Mesendoderm (in vitro differentiated cells): Measurements from ENCODE around the gene COPA.

Experiments
- DNase-seq: peaks from one replicate; pipeline ENCODE4 v3.0.0; 2013
- H2AK5ac ChIP-seq: 2 replicates; pipeline ENCODE4 v1.6.1; 2013; ENCODE audit warnings: low read length, inconsistent platforms
- H2BK120ac ChIP-seq: 2 replicates; pipeline ENCODE4 v1.6.1; 2013; ENCODE audit warnings: low read depth, mild to moderate bottlenecking, low read length, moderate library complexity, mixed read lengths
- H2BK15ac ChIP-seq: replicated peaks from 2 replicates; pipeline ENCODE4 v1.6.1; 2013; ENCODE audit warnings: low read depth, mild to moderate bottlenecking, moderate library complexity
- H2BK5ac ChIP-seq: 2 replicates; pipeline ENCODE4 v1.6.1; 2013; ENCODE audit warnings: low read length, inconsistent platforms
- H3K18ac ChIP-seq: 2 replicates; pipeline ENCODE4 v1.6.1; 2013; ENCODE audit warnings: mild to moderate bottlenecking, low read length, mixed read lengths
- H3K23ac ChIP-seq: one replicate; pipeline ENCODE4 v1.6.1; 2013; ENCODE audit warnings: low read length
- H3K27ac ChIP-seq: 2 replicates; pipeline ENCODE4 v1.5.1; 2013; ENCODE audit warnings: low read depth, mild to moderate bottlenecking, inconsistent platforms, low read length, moderate library complexity
- H3K27me3 ChIP-seq: 2 replicates; pipeline ENCODE4 v1.6.1; 2013; ENCODE audit warnings: low read length, control low read depth, mild to moderate bottlenecking, inconsistent platforms; ENCODE audit not compliant: insufficient read depth, poor library complexity
- H3K36me3 ChIP-seq: 2 replicates; pipeline ENCODE4 v1.6.1; 2013; ENCODE audit warnings: low read length, inconsistent platforms; ENCODE audit not compliant: control insufficient read depth, insufficient read depth
- H3K4ac ChIP-seq: one replicate; pipeline ENCODE4 v1.6.1; 2013; ENCODE audit warnings: low read depth, mild to moderate bottlenecking, low read length, moderate library complexity
- H3K4me1 ChIP-seq: 2 replicates; pipeline ENCODE4 v1.6.1; 2013; ENCODE audit warnings: low read depth, low read length, inconsistent platforms; ENCODE audit not compliant: control insufficient read depth
- H3K4me2 ChIP-seq: 2 replicates; pipeline ENCODE4 v1.6.1; 2013; ENCODE audit warnings: low read length
- H3K4me3 ChIP-seq: 2 replicates; pipeline ENCODE4 v1.5.1; 2013; ENCODE audit warnings: mild to moderate bottlenecking, low read length
- H3K56ac ChIP-seq: one replicate; pipeline ENCODE4 v1.6.1; 2013; ENCODE audit warnings: low read length
- H3K79me1 ChIP-seq: 2 replicates; pipeline ENCODE4 v1.6.1; 2013; ENCODE audit warnings: low read length, inconsistent platforms
- H3K79me2 ChIP-seq: 2 replicates; pipeline ENCODE4 v1.6.1; 2013; ENCODE audit warnings: mild to moderate bottlenecking, low read length; ENCODE audit not compliant: control insufficient read depth, insufficient read depth
- H3K9ac ChIP-seq: 2 replicates; pipeline ENCODE4 v1.6.1; 2013; ENCODE audit warnings: low read length, inconsistent platforms
- H4K5ac ChIP-seq: one replicate; pipeline ENCODE4 v1.6.1; 2013; ENCODE audit warnings: low read length
- H4K8ac ChIP-seq: one replicate; pipeline ENCODE4 v1.6.1; 2013; ENCODE audit warnings: low read depth, mild to moderate bottlenecking, control low read depth, low read length, moderate library complexity
- WGBS: extraction: QIAGEN DNeasy Blood & Tissue Kit; methylation state at CpG from one replicate; pipeline ENCODE4 v1.1.7; 2013; ENCODE audit warnings: low lambda C conversion rate, missing lambda C conversion rate; ENCODE audit not compliant: insufficient coverage; ENCODE audit errors: extremely low coverage; 5-methylcytosine and 5-hydroxymethylcytosine counted together

The COPA gene

DNA sequence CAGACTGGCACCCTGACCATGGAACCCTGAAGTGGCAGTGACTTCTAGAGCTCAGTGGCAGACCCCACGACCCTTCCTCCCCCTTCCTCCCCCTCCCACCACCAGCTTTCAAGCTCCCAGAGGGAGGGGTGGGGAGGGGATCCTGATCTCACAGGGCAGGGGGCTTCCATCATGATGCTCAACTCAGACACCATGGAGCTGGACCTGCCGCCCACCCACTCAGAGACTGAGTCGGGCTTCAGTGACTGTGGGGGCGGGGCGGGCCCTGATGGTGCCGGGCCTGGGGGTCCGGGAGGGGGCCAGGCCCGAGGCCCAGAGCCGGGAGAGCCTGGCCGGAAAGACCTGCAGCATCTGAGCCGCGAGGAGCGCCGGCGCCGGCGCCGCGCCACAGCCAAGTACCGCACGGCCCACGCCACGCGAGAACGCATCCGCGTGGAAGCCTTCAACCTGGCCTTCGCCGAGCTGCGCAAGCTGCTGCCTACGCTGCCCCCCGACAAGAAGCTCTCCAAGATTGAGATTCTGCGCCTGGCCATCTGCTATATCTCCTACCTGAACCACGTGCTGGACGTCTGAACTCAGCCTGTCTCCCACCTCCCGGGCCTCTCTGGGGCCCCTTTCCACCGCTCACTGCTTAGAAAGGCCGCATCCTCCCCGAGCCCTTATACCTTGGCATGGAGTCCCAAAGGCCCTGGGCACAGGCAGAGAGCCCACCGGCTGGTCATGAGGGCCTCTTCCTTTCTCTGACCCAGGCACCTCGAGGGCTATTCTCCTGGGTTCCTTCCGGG, 27.7 kb upstream of the COPA start:
- Histone ChIP-seq H2BK15ac (no peak overlapping the region), H3K4me1 (peaks cover 6% of the 10 kb centered on the region), H3K9ac (no peak overlapping the region), H3K4ac (no peak overlapping the region), H3K4me2 (no peak overlapping the region), H3K79me2 (no peaks in the 10 kb centered on the region), H3K27me3 (no peaks in the 10 kb centered on the region), H2AK5ac (no peak overlapping the region), H4K5ac (no peak overlapping the region), H3K18ac (no peak overlapping the region), H2BK120ac (no peak overlapping the region), H4K8ac (no peak overlapping the region), H3K56ac (no peak overlapping the region), H3K36me3 (no peaks in the 10 kb centered on the region), H3K4me3 (no peak overlapping the region), H3K23ac (no peak overlapping the region), H3K27ac (no peak overlapping the region), H2BK5ac (no peak overlapping the region), H3K79me1 (no peaks in the 10 kb centered on the region)
- no CpG with 5 or more reads among the region's 42 CpGs for WGBS
- DNase-seq = no peak

DNA sequence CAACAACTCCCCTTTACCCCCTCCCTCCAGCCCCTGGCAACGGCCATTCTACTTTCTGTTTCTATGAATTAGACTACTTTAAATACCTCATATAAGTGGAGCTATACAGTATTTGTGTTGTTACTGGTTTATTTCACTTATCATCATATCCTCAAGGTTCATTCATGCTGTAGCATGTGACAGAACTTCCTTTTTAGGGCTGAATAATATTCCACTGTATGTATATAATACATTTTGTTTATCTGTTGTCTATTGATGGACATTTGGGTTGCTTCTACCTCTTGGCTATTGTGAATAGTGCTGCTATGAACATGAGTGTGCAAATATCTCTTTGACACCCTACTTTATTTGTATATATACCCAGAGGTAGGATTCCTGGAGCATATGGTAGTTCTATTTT, 26.0 kb upstream of the COPA start:
- no peak for DNase-seq
- no peak overlapping the region for H3K4me3 ChIP-seq
- H4K8ac ChIP-seq = no peak overlapping the region
- H2BK120ac ChIP-seq = no peak overlapping the region
- H3K23ac ChIP-seq = no peak overlapping the region
- no peak overlapping the region for H3K9ac ChIP-seq
- no peaks in the 10 kb centered on the region for H3K36me3 ChIP-seq
- no peak overlapping the region for H2BK5ac ChIP-seq
- no peak overlapping the region for H2AK5ac ChIP-seq
- H3K27ac ChIP-seq = no peak overlapping the region
- 100% methylated on average over 1 of the region's 1 CpG for WGBS
- H3K79me1 ChIP-seq = no peaks in the 10 kb centered on the region
- H3K4me2 ChIP-seq = no peak overlapping the region
- no peak overlapping the region for H3K18ac ChIP-seq
- no peak overlapping the region for H3K4ac ChIP-seq
- H3K27me3 ChIP-seq = no peaks in the 10 kb centered on the region
- no peaks in the 10 kb centered on the region for H3K4me1 ChIP-seq
- H2BK15ac ChIP-seq = no peak overlapping the region
- H3K56ac ChIP-seq = no peak overlapping the region
- no peak overlapping the region for H4K5ac ChIP-seq
- H3K79me2 ChIP-seq = no peaks in the 10 kb centered on the region

DNA sequence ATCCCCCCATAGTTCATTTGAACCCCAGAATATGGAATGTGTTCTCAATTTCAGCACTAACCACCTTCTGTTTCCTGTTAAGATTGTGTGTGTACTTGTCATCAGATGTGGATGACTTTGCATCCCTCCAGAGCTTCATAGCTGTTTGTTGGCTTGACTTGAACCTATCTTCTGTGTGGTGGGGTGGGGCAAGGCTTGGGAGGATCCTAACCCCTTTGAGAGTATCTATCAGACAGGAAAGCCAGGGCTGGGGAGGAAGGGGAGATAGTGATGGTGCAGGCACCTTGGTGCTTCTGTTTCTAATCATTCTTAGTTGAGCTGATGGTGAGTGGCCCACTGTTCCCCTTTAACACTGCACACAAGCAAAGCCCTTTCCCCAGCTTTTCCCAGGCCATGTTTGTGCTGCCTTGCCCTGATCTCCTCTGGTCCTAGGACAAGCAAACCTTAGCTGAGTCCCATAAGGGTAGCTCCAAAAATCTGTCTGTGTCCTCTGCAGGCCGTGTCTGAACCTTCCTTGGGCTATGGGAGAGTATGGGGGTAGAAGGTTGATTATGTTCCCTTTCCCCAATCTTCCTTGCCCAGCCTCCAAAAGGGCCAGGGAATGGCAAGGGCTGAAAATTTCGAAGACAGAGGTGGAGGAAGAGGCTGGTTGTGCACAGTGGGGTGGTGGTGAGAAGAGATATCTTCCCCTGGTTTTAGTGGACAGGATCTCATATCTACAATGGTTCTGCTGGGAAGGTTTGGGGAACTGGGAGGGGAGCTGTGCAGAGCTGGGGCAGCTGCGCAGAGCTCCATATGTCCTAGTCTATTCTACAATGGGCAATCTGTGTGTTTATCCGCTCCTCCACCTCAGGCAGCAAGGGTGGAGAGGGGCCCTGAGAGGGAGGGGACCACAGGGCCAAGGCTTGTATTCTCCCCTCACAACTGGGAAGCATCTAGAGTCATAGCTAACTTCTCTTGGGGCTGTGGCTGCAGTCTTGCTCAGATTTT, 25.2 kb upstream of the COPA start:
- H3K27me3 ChIP-seq = no peaks in the 10 kb centered on the region
- H3K4me2 ChIP-seq = no peak overlapping the region
- H2BK5ac ChIP-seq = no peak overlapping the region
- H4K5ac ChIP-seq = no peak overlapping the region
- H3K79me2 ChIP-seq = no peaks in the 10 kb centered on the region
- H3K56ac ChIP-seq = peak overlapping the region; percentile 15
- no peak overlapping the region for H3K18ac ChIP-seq
- H2BK120ac ChIP-seq = no peak overlapping the region
- no peak overlapping the region for H3K9ac ChIP-seq
- H2BK15ac ChIP-seq = no peak overlapping the region
- no peak overlapping the region for H3K23ac ChIP-seq
- no peak overlapping the region for H2AK5ac ChIP-seq
- no CpG with 5 or more reads among the region's 4 CpGs for WGBS
- no peak overlapping the region for H3K27ac ChIP-seq
- H3K79me1 ChIP-seq = no peaks in the 10 kb centered on the region
- H3K4me3 ChIP-seq = no peak overlapping the region
- no peak overlapping the region for H4K8ac ChIP-seq
- no peak for DNase-seq
- H3K4me1 ChIP-seq = no peaks in the 10 kb centered on the region
- no peak overlapping the region for H3K4ac ChIP-seq
- H3K36me3 ChIP-seq = no peaks in the 10 kb centered on the region

DNA sequence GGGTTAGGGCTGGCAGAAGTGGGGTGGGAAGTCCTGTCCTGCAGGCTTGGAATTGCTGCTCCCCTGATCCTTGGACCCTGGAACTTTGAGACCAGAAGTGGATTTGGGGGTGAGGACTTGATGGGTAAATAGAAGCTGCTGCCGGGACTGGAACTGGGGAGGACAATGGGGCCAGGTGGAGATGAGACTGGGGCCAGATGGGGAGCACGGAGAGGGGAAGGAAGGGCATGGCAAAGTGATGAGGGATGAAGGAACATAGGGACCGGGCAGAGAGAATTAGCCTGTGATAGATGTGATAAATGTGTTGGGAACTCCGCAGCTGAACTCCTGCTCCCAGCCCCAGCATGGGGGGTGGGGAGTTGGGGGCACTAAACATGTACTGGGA, 24.5 kb upstream of the COPA start:
- Histone ChIP-seq H3K79me2 (no peaks in the 10 kb centered on the region), H3K18ac (no peak overlapping the region), H3K4ac (no peak overlapping the region), H3K9ac (no peak overlapping the region), H3K27me3 (no peaks in the 10 kb centered on the region), H3K4me2 (no peak overlapping the region), H3K27ac (no peak overlapping the region), H2BK15ac (no peak overlapping the region), H3K23ac (no peak overlapping the region), H2BK120ac (no peak overlapping the region), H3K4me1 (peaks cover 6% of the 10 kb centered on the region), H3K79me1 (no peaks in the 10 kb centered on the region), H3K36me3 (no peaks in the 10 kb centered on the region), H2AK5ac (no peak overlapping the region), H2BK5ac (no peak overlapping the region), H3K56ac (no peak overlapping the region), H4K5ac (no peak overlapping the region), H3K4me3 (no peak overlapping the region), H4K8ac (no peak overlapping the region)
- WGBS = no CpG with 5 or more reads among the region's 4 CpGs
- DNase-seq = no peak

DNA sequence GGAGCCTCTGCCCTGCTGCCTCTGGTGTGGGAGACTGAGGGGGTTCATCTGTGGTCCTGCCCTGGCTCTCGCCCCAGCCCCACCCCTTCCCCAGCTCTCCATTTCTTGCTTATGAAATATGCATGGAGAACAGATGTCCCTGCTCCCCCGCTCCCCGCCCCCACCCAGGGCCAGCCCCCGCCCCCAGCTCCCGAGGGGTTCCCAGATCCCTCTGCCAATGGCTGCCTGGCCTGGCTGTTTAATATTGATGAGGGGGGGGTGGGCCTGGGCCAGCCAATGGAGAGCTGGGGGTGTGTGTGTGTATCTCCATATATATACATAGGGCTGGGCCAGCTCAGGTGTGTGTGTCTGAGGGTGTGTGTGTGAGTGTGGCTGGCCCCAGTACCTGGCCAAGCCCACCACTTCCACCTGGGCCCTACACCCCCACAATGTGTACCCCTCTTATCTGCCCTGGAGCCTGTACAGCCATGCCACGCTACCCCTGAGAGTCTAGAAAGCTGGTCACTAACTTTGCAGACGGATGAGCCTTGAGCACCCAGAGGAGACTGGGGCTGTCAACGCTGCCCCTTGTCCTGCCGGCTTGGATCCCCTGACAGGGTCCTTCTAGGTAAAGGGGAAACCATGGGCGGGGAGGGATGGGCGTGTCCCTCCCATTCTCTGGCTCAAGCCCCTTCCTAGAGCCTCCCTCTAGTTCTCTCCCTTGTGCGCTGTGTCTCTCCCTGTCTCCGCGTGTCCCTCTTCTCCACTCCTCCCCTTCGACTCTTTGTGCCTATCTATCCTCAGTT, 23.9 kb upstream of the COPA start, which contains the start of gene NHLH1:
TSS of gene NHLH1 (plus strand) at position 341 of the 785 bp plus-strand sequence. CDS start 3,661 bp downstream, outside the sequence.
- Histone ChIP-seq H3K4me1 (peaks cover 8% of the 10 kb centered on the region), H2BK15ac (no peak within 1 kb of the TSS), H3K56ac (peak within 1 kb of the TSS; percentile 25), H3K79me2 (no peaks in the 10 kb centered on the region), H3K18ac (no peak within 1 kb of the TSS), H3K23ac (no peak within 1 kb of the TSS), H3K79me1 (no peaks in the 10 kb centered on the region), H2BK120ac (no peak within 1 kb of the TSS), H3K27ac (no peak within 1 kb of the TSS), H3K4ac (no peak within 1 kb of the TSS), H3K27me3 (no peaks in the 10 kb centered on the region), H2BK5ac (no peak within 1 kb of the TSS), H3K4me2 (no peak within 1 kb of the TSS), H4K8ac (no peak within 1 kb of the TSS), H3K4me3 (no peak within 1 kb of the TSS), H2AK5ac (no peak within 1 kb of the TSS), H4K5ac (no peak within 1 kb of the TSS), H3K9ac (no peak within 1 kb of the TSS), H3K36me3 (no peaks in the 10 kb centered on the region)
- WGBS = no CpG with 5 or more reads among the region's 15 CpGs
- DNase-seq = no peak
